IMR-90 (cell line): ENCODE results near the gene CDCP1. TPM values are rescaled to one million over a fixed set of nuclear protein-coding genes. Genes with fewer than 3 reads are reported as not detected.

Experiments
- ATAC-seq: fragments of 200-7000 bp; cut with Tn5 transposase; 2 replicates; pipeline ENCODE4 v1.9.1; 2020; ENCODE audit warnings: low read depth, mild to moderate bottlenecking, moderate library complexity
- BruUV-seq: library from RNA; stranded (reverse); fragments of 400-500 nt; replicated peaks from 2 replicates; lab custom pipeline; 2021; lab: Mats Ljungman, UMichigan
- CTCF ChIA-PET: fragments of 300-600 bp; formaldehyde crosslinking; extraction: SDS; loops from one replicate; lab custom pipeline; 2021; ENCODE audit warnings: antibody characterized with exemption; lab: Yijun Ruan, JAX
- POLR2A ChIA-PET: fragments of 300-600 bp; sonication (Branson Sonifier 250); formaldehyde crosslinking; loops from one replicate; lab custom pipeline; 2022; ENCODE audit warnings: antibody characterized with exemption; ENCODE audit not compliant: unreplicated experiment; lab: Charles Lee
- DNase-seq: peaks from one replicate; pipeline ENCODE4 v3.0.0; 2013
- H2AFZ ChIP-seq: replicated peaks from 2 replicates; pipeline ENCODE3; 2013; ENCODE audit warnings: low read length, mild to moderate bottlenecking; ENCODE audit not compliant: poor library complexity
- H2AK5ac ChIP-seq: 2 replicates; pipeline ENCODE4 v1.6.1; 2013; ENCODE audit warnings: low read depth, low read length, inconsistent platforms
- H2AK9ac ChIP-seq: replicated peaks from 2 replicates; pipeline ENCODE3; 2013; ENCODE audit warnings: mild to moderate bottlenecking, low read depth, low read length, moderate library complexity; ENCODE audit not compliant: poor library complexity
- H2BK120ac ChIP-seq: 2 replicates; pipeline ENCODE4 v1.6.1; 2013; ENCODE audit warnings: low read depth, low read length, inconsistent platforms
- H2BK15ac ChIP-seq: 3 replicates; pipeline ENCODE4 v1.6.1; 2013; ENCODE audit warnings: low read depth, low read length, inconsistent platforms
- H2BK20ac ChIP-seq: 2 replicates; pipeline ENCODE4 v1.6.1; 2013; ENCODE audit warnings: low read depth, mild to moderate bottlenecking, inconsistent platforms, low read length, moderate library complexity
- H2BK5ac ChIP-seq: 2 replicates; pipeline ENCODE4 v1.6.1; 2013; ENCODE audit warnings: mild to moderate bottlenecking, low read depth, low read length, inconsistent platforms; ENCODE audit not compliant: poor library complexity, severe bottlenecking
- H3K14ac ChIP-seq: replicated peaks from 2 replicates; pipeline ENCODE4 v1.6.1; 2013; ENCODE audit warnings: low read depth, low read length, inconsistent platforms
- H3K18ac ChIP-seq: 2 replicates; pipeline ENCODE4 v1.6.1; 2013; ENCODE audit warnings: low read depth, low read length, control low read depth
- H3K23ac ChIP-seq: 2 replicates; pipeline ENCODE4 v1.6.1; 2013; ENCODE audit warnings: low read depth, low read length, inconsistent platforms
- H3K27ac ChIP-seq: 2 replicates; pipeline ENCODE4 v1.5.1; 2013; ENCODE audit warnings: mild to moderate bottlenecking, control low read depth, low read length; ENCODE audit not compliant: insufficient read depth
- H3K27me3 ChIP-seq: 2 replicates; pipeline ENCODE4 v1.6.1; 2013; ENCODE audit warnings: low read length; ENCODE audit not compliant: control insufficient read depth, insufficient read depth
- H3K36me3 ChIP-seq: 2 replicates; pipeline ENCODE4 v1.6.1; 2013; ENCODE audit warnings: low read length, mixed read lengths; ENCODE audit not compliant: control insufficient read depth, insufficient read depth
- H3K4ac ChIP-seq: 2 replicates; pipeline ENCODE4 v1.6.1; 2013; ENCODE audit warnings: low read depth, low read length, inconsistent platforms
- H3K4me1 ChIP-seq: 2 replicates; pipeline ENCODE4 v1.6.1; 2013; ENCODE audit warnings: low read length, mixed read lengths; ENCODE audit not compliant: control insufficient read depth, insufficient read depth
- H3K4me2 ChIP-seq: 2 replicates; pipeline ENCODE4 v1.6.1; 2013; ENCODE audit warnings: low read depth, mild to moderate bottlenecking, control low read depth, low read length, moderate library complexity
- H3K4me3 ChIP-seq: 2 replicates; pipeline ENCODE4 v1.5.1; 2013; ENCODE audit warnings: low read depth, mild to moderate bottlenecking, control low read depth, low read length, moderate library complexity; ENCODE audit not compliant: insufficient read depth
- H3K56ac ChIP-seq: 2 replicates; pipeline ENCODE4 v1.6.1; 2013; ENCODE audit warnings: low read length, inconsistent platforms; ENCODE audit not compliant: insufficient read depth; ENCODE audit errors: extremely low read depth
- H3K79me1 ChIP-seq, 2 experiments: 2 replicates each; pipeline ENCODE4 v1.6.1; 2013; ENCODE audit warnings: low read length in 2 of 2, inconsistent platforms in 1 of 2, low read depth in 1 of 2
- H3K9ac ChIP-seq: 2 replicates; pipeline ENCODE4 v1.6.1; 2013; ENCODE audit warnings: low read depth, low read length, control low read depth
- H3K9me1 ChIP-seq: 2 replicates; pipeline ENCODE4 v1.6.1; 2013; ENCODE audit warnings: low read length, inconsistent platforms; ENCODE audit not compliant: insufficient read depth
- H3K9me3 ChIP-seq: 2 replicates; pipeline ENCODE4 v1.6.1; 2013; ENCODE audit warnings: low read length; ENCODE audit not compliant: control insufficient read depth, insufficient read depth
- H4K20me1 ChIP-seq: 2 replicates; pipeline ENCODE4 v1.6.1; 2013; ENCODE audit warnings: low read length, inconsistent platforms; ENCODE audit not compliant: insufficient read depth
- H4K5ac ChIP-seq: 2 replicates; pipeline ENCODE4 v1.6.1; 2013; ENCODE audit warnings: mild to moderate bottlenecking, low read depth, low read length, control low read depth
- H4K8ac ChIP-seq, 2 experiments: 2 replicates each; pipeline ENCODE4 v1.6.1; 2013; ENCODE audit warnings: low read depth in 2 of 2, low read length in 2 of 2, control low read depth in 1 of 2, inconsistent platforms in 1 of 2
- H4K91ac ChIP-seq: 2 replicates; pipeline ENCODE4 v1.6.1; 2013; ENCODE audit warnings: low read depth, low read length, inconsistent platforms; ENCODE audit not compliant: insufficient read depth
- CHD1 ChIP-seq: IDR thresholded peaks from 2 replicates; pipeline ENCODE4 v1.6.1; 2012; ENCODE audit warnings: low read depth, low read length, improper control_type of control experiment
- MAFK ChIP-seq: IDR thresholded peaks from 2 replicates; pipeline ENCODE4 v1.6.1; 2012; ENCODE audit warnings: low read depth, low read length, improper control_type of control experiment
- MXI1 ChIP-seq: IDR thresholded peaks from 2 replicates; pipeline ENCODE4 v1.6.1; 2012; ENCODE audit warnings: low read depth, mild to moderate bottlenecking, low read length, moderate library complexity, borderline replicate concordance
- POLR2A ChIP-seq: IDR thresholded peaks from 2 replicates; pipeline ENCODE4 v1.6.1; 2012; ENCODE audit warnings: mild to moderate bottlenecking, low read depth, low read length
- RCOR1 ChIP-seq: IDR thresholded peaks from 2 replicates; pipeline ENCODE4 v1.6.1; 2012; ENCODE audit warnings: mild to moderate bottlenecking, low read length, improper control_type of control experiment; ENCODE audit not compliant: insufficient replicate concordance
- SMC3 ChIP-seq: fragments of 150-350 bp; IDR thresholded peaks from 2 replicates; pipeline ENCODE4 v1.6.1; 2016; ENCODE audit warnings: low read depth, mild to moderate bottlenecking, antibody characterized with exemption, low read length, moderate library complexity
- WGBS, 2 experiments: methylation state at CpG; one replicate each; pipeline versions ENCODE4 v1.1.5 to v1.1.7; 2013; ENCODE audit warnings: missing lambda C conversion rate in 2 of 2; ENCODE audit not compliant: insufficient read length in 1 of 2; ENCODE audit errors: extremely low coverage in 2 of 2; 5-methylcytosine and 5-hydroxymethylcytosine counted together
- dilution Hi-C: fragments of 300-500 bp; cut with HindIII; formaldehyde crosslinking; loops from one replicate; pipeline ENCODE4 v1.14.3; 2018; ENCODE audit warnings: low sequenced_read_pairs; ENCODE audit not compliant: unreplicated experiment
- in situ Hi-C: fragments of 300-500 bp; cut with MboI; formaldehyde crosslinking; loops from 3 replicates; pipeline ENCODE4 v1.14.3; 2019; ENCODE audit warnings: low sequenced_read_pairs, inconsistent platforms, mixed read lengths
- intact Hi-C: fragments of 100-400 bp; cut with micrococcal nuclease; formaldehyde crosslinking; loops from 2 replicates; pipeline ENCODE4 v1.10.0; 2022
- polyA plus RNA-seq, 3 experiments: library from polyadenylated mRNA; depleted of rRNA; stranded (reverse); fragments of >200 nt; gene quantifications; 2 replicates each; pipeline ENCODE4 v1.2.3, GENCODE V29; 2012; ENCODE audit warnings: low replicate concordance in 1 of 3
- total RNA-seq: library from RNA; depleted of rRNA; stranded (reverse); fragments of >200 nt; gene quantifications from 2 replicates; pipeline ENCODE4 v1.2.3, GENCODE V29; 2012

CDCP1 gene
- total and polyA plus RNA-seq, 2 of the 4 experiments (the other 2 are of a cell fraction) = 2.5 to 3.8 TPM

- BruUV-seq = no TSS peak
- H3K9me3 ChIP-seq = no peaks in the 10 kb centered on the region
- peak overlapping the region; percentile 44; the same call in 1 of the 2 replicates for H4K5ac ChIP-seq
- H2BK15ac ChIP-seq = peak overlapping the region; percentile 65; the same call in 2 of the 3 replicates
- H4K20me1 ChIP-seq = no peaks in the 10 kb centered on the region
- H3K9me1 ChIP-seq = peaks cover 17% of the 10 kb centered on the region
- peak overlapping the region; percentile 66; the same call in 1 of the 2 replicates for H3K18ac ChIP-seq
- peak overlapping the region; percentile 25 for H2BK5ac ChIP-seq
- peak overlapping the region; percentile 82 for H2BK120ac ChIP-seq
- H3K36me3 ChIP-seq = no peaks in the 10 kb centered on the region
- POLR2A ChIA-PET = no interaction called here
- H3K27me3 ChIP-seq = no peaks in the 10 kb centered on the region
- peak overlapping the region; percentile 88 for H2AK5ac ChIP-seq
- no peak overlapping the region for H3K56ac ChIP-seq
- H2AFZ ChIP-seq = no peak overlapping the region
- peak overlapping the region; percentile 75 for H3K4ac ChIP-seq
- H4K8ac ChIP-seq = peak overlapping the region; percentile 52 to 67; a peak in 3 of 4 replicates
- peak overlapping the region; percentile 88 for H2BK20ac ChIP-seq
- H3K4me1 ChIP-seq = peaks cover 36% of the 10 kb centered on the region
- dilution Hi-C loops = no loop called here
- peak overlapping the region; percentile 12 for H2AK9ac ChIP-seq
- DNase-seq = no peak
- intact Hi-C loops = no loop called here
- WGBS, 2 experiments = 94% methylated on average over 2 of the region's 3 CpGs; no CpG with 5 or more reads in 1 of the 2 experiments
- H3K23ac ChIP-seq = peak overlapping the region; percentile 20; the same call in 1 of the 2 replicates
- no peak for ATAC-seq
- peaks cover 12 to 31% of the 10 kb centered on the region in 2 experiments for H3K79me1 ChIP-seq
- no peak overlapping the region for H3K9ac ChIP-seq
- H3K4me3 ChIP-seq = no peak overlapping the region
- H3K14ac ChIP-seq = peak overlapping the region; percentile 35
- TF ChIP-seq MXI1 (no peak), MAFK (no peak), RCOR1 (no peak), POLR2A (no peak), SMC3 (no peak), CHD1 (no peak)
- H3K27ac ChIP-seq = no peak overlapping the region; the same call in 1 of the 2 replicates
- H4K91ac ChIP-seq = peak overlapping the region; percentile 65
- in situ Hi-C loops = no loop called here
- CTCF ChIA-PET = interaction anchor here (0.6 kb wide), 1 partner anchor 37 kb away, joined by 3 read pairs; no protein-coding TSS in a partner anchor
- H3K4me2 ChIP-seq = no peak overlapping the region
Measured at GRCh38 chr3:45127130-45127822, 18.9 kb downstream of the CDCP1 start.
